HepG2 (cell line): ENCODE data around the gene ADGRG6. TPM values are rescaled to one million over a fixed set of nuclear protein-coding genes. Genes with fewer than 3 reads are reported as not detected.

Experiments used
- ATAC-seq: fragments of 200-7000 bp; cut with Tn5 transposase; 3 replicates; pipeline ENCODE4 v1.9.1; 2020; ENCODE audit warnings: mild to moderate bottlenecking, moderate library complexity
- BruUV-seq: library from RNA; stranded (reverse); fragments of 400-500 nt; replicated peaks from 2 replicates; lab custom pipeline; 2021; lab: Mats Ljungman, UMichigan
- CTCF ChIA-PET: fragments of 300-600 bp; formaldehyde crosslinking; extraction: SDS; loops from one replicate; lab custom pipeline; 2021; ENCODE audit warnings: low total read pairs, inconsistent platforms, low intra/inter-chr PET ratio; lab: Yijun Ruan, JAX
- POLR2A ChIA-PET: fragments of 350-600 bp; sonication (Branson Sonifier 250); formaldehyde crosslinking; loops from one replicate; lab custom pipeline; 2020; ENCODE audit warnings: antibody characterized with exemption, inconsistent platforms; lab: Yijun Ruan, JAX
- DNase-seq: peaks from one replicate; pipeline ENCODE4 v3.0.0-alpha.2; 2015; ENCODE audit warnings: low spot score
- FAIRE-seq: peaks from 3 replicates; lab custom pipeline; 2011; peaks lifted over from hg19 to GRCh38; lab: Jason Lieb, UNC
- H2AFZ ChIP-seq: one replicate; pipeline ENCODE4 v1.6.1; 2011; ENCODE audit warnings: low read length, inconsistent platforms
- H3K27ac ChIP-seq: fragments of 300-600 bp; 3 replicates; pipeline ENCODE4 v1.8.0; 2011; ENCODE audit warnings: mixed run types, mild to moderate bottlenecking, mixed read lengths, low read length, inconsistent platforms; ENCODE audit not compliant: insufficient read depth; ENCODE audit errors: extremely low read length
- H3K27me3 ChIP-seq, 2 experiments: fragments of 200-600 bp in 1 of 2; 2 replicates in 1 of 2; 3 replicates in 1 of 2; pipeline versions ENCODE4 v1.6.0 to v1.8.0; 2011; ENCODE audit warnings: low read length in 2 of 2, mild to moderate bottlenecking in 2 of 2, moderate library complexity in 2 of 2, inconsistent platforms in 1 of 2; ENCODE audit not compliant: insufficient read depth in 2 of 2, control insufficient read depth in 1 of 2
- H3K36me3 ChIP-seq, 2 experiments: fragments of 200-600 bp in 1 of 2; replicated peaks in 1 of 2; 2 replicates in 1 of 2; 3 replicates in 1 of 2; pipeline versions ENCODE4 v1.5.1 to v1.8.0; 2011; ENCODE audit warnings: low read length in 2 of 2, inconsistent platforms in 1 of 2; ENCODE audit not compliant: insufficient read depth in 2 of 2, control insufficient read depth in 1 of 2
- H3K4me1 ChIP-seq: 2 replicates; pipeline ENCODE4 v1.5.1; 2012; ENCODE audit warnings: low read length, inconsistent platforms; ENCODE audit not compliant: insufficient read depth
- H3K4me2 ChIP-seq: 2 replicates; pipeline ENCODE4 v1.6.0; 2011; ENCODE audit warnings: low read depth, low read length, inconsistent platforms
- H3K4me3 ChIP-seq, 3 experiments: fragments of 200-600 bp in 1 of 3; sonication (generic), shearing (Covaris generic) in 1 of 3; replicated peaks in 1 of 3; 2 replicates each; pipeline ENCODE4 v1.5.1; 2011 to 2016; ENCODE audit warnings: low read length in 3 of 3, inconsistent platforms in 2 of 3, low read depth in 2 of 3, mild to moderate bottlenecking in 2 of 3, control low read depth in 1 of 3, mixed read lengths in 1 of 3; ENCODE audit not compliant: insufficient read depth in 1 of 3
- H3K79me2 ChIP-seq: one replicate; pipeline ENCODE4 v1.6.1; 2011; ENCODE audit warnings: low read length, inconsistent platforms; ENCODE audit not compliant: insufficient read depth
- H3K9ac ChIP-seq: 2 replicates; pipeline ENCODE4 v1.6.0; 2011; ENCODE audit warnings: mild to moderate bottlenecking, low read depth, low read length, inconsistent platforms; ENCODE audit not compliant: insufficient read depth
- H3K9me3 ChIP-seq: 2 replicates; pipeline ENCODE4 v1.5.1; 2012; ENCODE audit warnings: mild to moderate bottlenecking, low read length
- H4K20me1 ChIP-seq: 2 replicates; pipeline ENCODE4 v1.6.0; 2011; ENCODE audit warnings: inconsistent platforms, mild to moderate bottlenecking, low read length, moderate library complexity; ENCODE audit not compliant: insufficient read depth
- CEBPB ChIP-seq: IDR thresholded peaks from 2 replicates; pipeline ENCODE4 v1.6.1; 2011; ENCODE audit warnings: low read depth, low read length, improper control_type of control experiment, borderline replicate concordance
- CENPT ChIP-seq: sonication (generic); formaldehyde crosslinking; IDR thresholded peaks from 2 replicates; pipeline ENCODE4 v1.8.0; 2022; ENCODE audit warnings: low read depth, mild to moderate bottlenecking, moderate library complexity, missing genetic modification reagents
- EP300 ChIP-seq, 3 experiments: sonication (generic) in 1 of 3; formaldehyde crosslinking in 1 of 3; IDR thresholded peaks; 2 replicates each; pipeline versions ENCODE4 v1.5.1 to v1.6.1; 2011 to 2020; ENCODE audit warnings: low read depth in 2 of 3, low read length in 2 of 3, borderline replicate concordance in 1 of 3, improper control_type of control experiment in 1 of 3, mild to moderate bottlenecking in 1 of 3, missing genetic modification reagents in 1 of 3, moderate library complexity in 1 of 3
- PATZ1 ChIP-seq: sonication (generic); formaldehyde crosslinking; IDR thresholded peaks from 2 replicates; pipeline ENCODE4 v1.4.0; 2020; ENCODE audit warnings: missing genetic modification reagents
- ZNF414 ChIP-seq: sonication (generic); formaldehyde crosslinking; IDR thresholded peaks from 2 replicates; pipeline ENCODE4 v1.5.0; 2020; ENCODE audit warnings: missing genetic modification reagents
- WGBS: methylation state at CpG from one replicate; pipeline ENCODE4 v1.1.6; 2017; ENCODE audit warnings: low lambda C conversion rate; 5-methylcytosine and 5-hydroxymethylcytosine counted together
- in situ Hi-C: cut with HindIII; loops from 2 replicates; pipeline ENCODE4 v1.10.0; 2017; ENCODE audit warnings: low pct_unique_long_range_greater_than_20kb; ENCODE audit not compliant: extremely low pct_ligation_motif_present
- intact Hi-C: fragments of 100-400 bp; cut with micrococcal nuclease; formaldehyde crosslinking; loops from one replicate; pipeline ENCODE4 v1.10.0; 2022; ENCODE audit not compliant: unreplicated experiment
- polyA plus RNA-seq, 8 experiments: library from polyadenylated mRNA; depleted of rRNA in 3 of 8; stranded (reverse) in 7 of 8; unstranded in 1 of 8; fragments of >200 nt; fragmentation: Illumina TruSeq in 4 of 8; extraction: Trizol in 4 of 8; gene quantifications; 2 replicates each; pipeline versions ENCODE4 v1.2.1 to v1.2.3, GENCODE V29; 2011 to 2016; ENCODE audit warnings: low read depth in 4 of 8, missing spikeins in 1 of 8, mixed read lengths in 1 of 8; ENCODE audit not compliant: insufficient read depth in 1 of 8
- total RNA-seq, 5 experiments: library from RNA; depleted of rRNA; stranded (reverse); fragments of >200 nt; fragmentation: Illumina TruSeq; extraction: Trizol; gene quantifications; 2 replicates each; pipeline ENCODE4 v1.2.3, GENCODE V29; 2016; ENCODE audit warnings: low read depth in 1 of 5

The ADGRG6 gene
- total and polyA plus RNA-seq, 2 of the 13 experiments (the other 11 are each of a cell fraction or from before 2014, with no cell fraction given) = 129 to 249 TPM

- TF ChIP-seq CENPT (CRISPR knock-in tag) (no peak), PATZ1 (no peak), CEBPB (peak; percentile 8; the same call in 1 of the 2 replicates), ZNF414 (no peak), EP300 (IDR thresholded peaks at IDR 0.05; ENCODE audit: low read depth in 2 of 2, low read length in 2 of 2) (no peak), EP300 (CRISPR knock-in tag; IDR thresholded peaks at IDR 0.05; ENCODE audit: borderline replicate concordance) (no peak)
- no peak overlapping the region for H3K9ac ChIP-seq
Measured at GRCh38 chr6:142482249-142482648, 180.4 kb downstream of the ADGRG6 start.

More at GRCh38 chr6:142482249-142482648, 180.4 kb downstream of the ADGRG6 start:
- Histone ChIP-seq H3K4me2 (no peak overlapping the region), H4K20me1 (no peaks in the 10 kb centered on the region), H3K27me3 (no peaks in the 10 kb centered on the region), H3K4me3 (no peak overlapping the region), H3K9me3 (no peaks in the 10 kb centered on the region), H2AFZ (no peak overlapping the region), H3K4me1 (no peaks in the 10 kb centered on the region), H3K27ac (no peak overlapping the region), H3K79me2 (no peaks in the 10 kb centered on the region), H3K36me3 (no peaks in the 10 kb centered on the region)
- ChIA-PET POLR2A (no interaction called here), CTCF (no interaction called here)
- in situ Hi-C loops = no loop called here
- ATAC-seq = no peak
- BruUV-seq = no TSS peak
- intact Hi-C loops = no loop called here
- no peak for DNase-seq
- no peak for FAIRE-seq
- WGBS = 0% methylated on average over 1 of the region's 1 CpG
